Erythroblast (primary cell): Measurements from ENCODE around the gene NPB.

Experiments
- GATA1 ChIP-seq: IDR thresholded peaks from 2 replicates; pipeline ENCODE4 v1.6.1; 2011; ENCODE audit warnings: low read depth, mild to moderate bottlenecking, control low read depth, low read length, moderate library complexity
- POLR2A ChIP-seq: IDR thresholded peaks from 2 replicates; pipeline ENCODE4 v1.6.1; 2011; ENCODE audit warnings: mild to moderate bottlenecking, low read length

DNA sequence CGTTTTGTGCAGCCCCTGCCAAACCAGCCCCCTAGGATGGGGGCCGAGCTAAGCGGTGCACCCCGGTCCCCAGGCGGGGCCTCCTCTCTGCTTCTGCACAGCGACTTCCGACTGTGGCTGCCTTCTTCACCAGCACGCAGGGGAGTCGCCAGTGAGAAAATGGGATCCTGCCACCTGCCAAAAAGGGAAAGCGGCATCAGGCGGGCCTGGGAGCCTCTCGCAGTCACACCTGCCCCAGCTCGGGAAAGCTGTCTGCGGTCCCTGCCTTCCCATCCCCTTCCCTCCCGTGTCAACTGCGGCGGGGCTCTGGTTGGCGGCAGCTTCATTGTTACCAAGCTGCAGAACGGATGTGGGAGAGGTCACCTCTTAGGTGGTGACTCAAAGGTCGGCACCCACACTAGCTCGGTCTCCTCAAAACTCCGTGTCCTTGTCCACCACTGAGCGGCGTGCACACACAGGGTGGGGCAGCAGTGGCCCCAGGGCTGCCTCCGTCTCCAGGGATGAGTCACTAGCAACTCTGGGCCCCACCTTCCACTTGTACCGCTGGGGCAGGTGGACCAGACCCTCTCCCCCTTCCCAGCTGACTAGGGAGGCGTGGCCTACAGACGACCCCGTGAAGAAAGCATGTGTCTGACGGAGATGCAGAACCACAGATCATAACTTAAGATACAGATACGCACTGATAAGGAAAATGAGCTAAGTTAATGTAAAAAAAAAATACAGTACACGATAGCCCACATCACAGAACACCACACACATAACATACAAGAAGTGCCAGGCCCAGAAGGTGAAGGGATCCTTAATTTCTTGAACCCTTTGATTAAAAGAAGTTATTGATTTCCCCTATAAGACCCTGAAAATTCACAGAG lies 10.6 kb downstream of the NPB start:
- TF ChIP-seq POLR2A: no peak
- no peak for TF ChIP-seq GATA1
